Measurements from ENCODE around the gene IQSEC1. TPM values are rescaled to one million over a fixed set of nuclear protein-coding genes. Genes with fewer than 3 reads are reported as not detected.

The IQSEC1 gene
- total RNA-seq, 6 experiments from 2014 or later: 21.1 to 25.1 (median 21.9) TPM

DNA sequence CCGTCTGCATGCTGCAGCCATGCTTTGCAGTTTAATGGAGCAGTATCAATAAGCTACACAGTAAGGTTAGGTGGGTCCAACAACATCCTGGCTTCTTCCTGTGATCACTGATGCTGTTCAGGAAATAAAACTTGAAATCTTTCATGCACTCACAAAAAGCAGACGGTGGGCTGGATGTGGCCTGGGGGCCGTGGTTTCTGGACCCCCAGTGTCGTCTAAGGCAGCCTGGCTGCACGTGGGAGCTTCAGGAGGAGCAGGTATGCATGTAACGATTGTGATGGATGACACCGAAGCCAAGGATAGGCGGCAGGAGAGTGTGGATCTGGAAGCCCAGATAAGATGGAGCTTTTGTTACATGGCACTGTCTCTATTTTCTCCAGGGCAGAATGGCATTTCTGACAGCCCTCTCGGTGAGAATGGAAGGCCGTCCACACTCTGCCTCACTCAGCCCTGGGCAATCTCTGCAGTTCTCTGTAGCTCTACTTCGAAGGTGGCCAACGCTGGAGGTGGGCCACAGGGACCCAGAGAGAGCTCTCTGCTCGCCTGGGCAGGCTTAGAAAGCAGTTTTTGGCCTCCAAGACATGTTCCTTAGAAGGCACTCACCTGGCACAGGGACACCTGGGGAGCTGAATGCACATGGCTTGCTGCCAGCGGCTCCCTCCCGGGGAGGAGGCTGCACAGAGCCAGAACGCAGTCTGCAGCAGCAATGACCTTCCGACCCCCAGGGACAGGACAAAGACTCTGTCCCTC, 46.4 kb upstream of the IQSEC1 start:
- Mint-ChIP-seq H3K27ac (no peak overlapping the region), H3K36me3 (ENCODE audit: low read depth) (no peaks in the 10 kb centered on the region), H3K4me1 (ENCODE audit: low read depth) (no peaks in the 10 kb centered on the region), H3K9me3 (no peaks in the 10 kb centered on the region), H3K4me3 (no peak overlapping the region), H3K27me3 (ENCODE audit: insufficient read depth) (peaks cover 60% of the 10 kb centered on the region)
- no peak for DNase-seq
- TF ChIP-seq, protein P1, sequence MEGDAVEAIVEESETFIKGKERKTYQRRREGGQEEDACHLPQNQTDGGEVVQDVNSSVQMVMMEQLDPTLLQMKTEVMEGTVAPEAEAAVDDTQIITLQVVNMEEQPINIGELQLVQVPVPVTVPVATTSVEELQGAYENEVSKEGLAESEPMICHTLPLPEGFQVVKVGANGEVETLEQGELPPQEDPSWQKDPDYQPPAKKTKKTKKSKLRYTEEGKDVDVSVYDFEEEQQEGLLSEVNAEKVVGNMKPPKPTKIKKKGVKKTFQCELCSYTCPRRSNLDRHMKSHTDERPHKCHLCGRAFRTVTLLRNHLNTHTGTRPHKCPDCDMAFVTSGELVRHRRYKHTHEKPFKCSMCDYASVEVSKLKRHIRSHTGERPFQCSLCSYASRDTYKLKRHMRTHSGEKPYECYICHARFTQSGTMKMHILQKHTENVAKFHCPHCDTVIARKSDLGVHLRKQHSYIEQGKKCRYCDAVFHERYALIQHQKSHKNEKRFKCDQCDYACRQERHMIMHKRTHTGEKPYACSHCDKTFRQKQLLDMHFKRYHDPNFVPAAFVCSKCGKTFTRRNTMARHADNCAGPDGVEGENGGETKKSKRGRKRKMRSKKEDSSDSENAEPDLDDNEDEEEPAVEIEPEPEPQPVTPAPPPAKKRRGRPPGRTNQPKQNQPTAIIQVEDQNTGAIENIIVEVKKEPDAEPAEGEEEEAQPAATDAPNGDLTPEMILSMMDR (IDR thresholded peaks at IDR 0.05): no peak

- peaks cover 62% of the 10 kb centered on the region for H3K27me3 Mint-ChIP-seq (ENCODE audit: insufficient read depth)
- H3K27ac Mint-ChIP-seq: no peak overlapping the region
- H3K4me1 Mint-ChIP-seq (ENCODE audit: low read depth): no peaks in the 10 kb centered on the region
- H3K9me3 Mint-ChIP-seq: no peaks in the 10 kb centered on the region
- TF ChIP-seq, protein P1 (IDR thresholded peaks at IDR 0.05): no peak
- no peaks in the 10 kb centered on the region for H3K36me3 Mint-ChIP-seq (ENCODE audit: low read depth)
- no peak for DNase-seq
- no peak overlapping the region for H3K4me3 Mint-ChIP-seq
Observed at GRCh38 chr3:13116426-13116825, 43.2 kb upstream of the IQSEC1 start.

GRCh38 chr3:13115991-13116390, 42.8 kb upstream of the IQSEC1 start:
- Mint-ChIP-seq H3K9me3 (no peaks in the 10 kb centered on the region), H3K27me3 (ENCODE audit: insufficient read depth) (peaks cover 59% of the 10 kb centered on the region), H3K4me3 (no peak overlapping the region), H3K36me3 (ENCODE audit: low read depth) (no peaks in the 10 kb centered on the region), H3K4me1 (ENCODE audit: low read depth) (peaks cover under 1% of the 10 kb centered on the region), H3K27ac (no peak overlapping the region)
- DNase-seq: no peak
- TF ChIP-seq, protein P1 (IDR thresholded peaks at IDR 0.05): no peak

DNA sequence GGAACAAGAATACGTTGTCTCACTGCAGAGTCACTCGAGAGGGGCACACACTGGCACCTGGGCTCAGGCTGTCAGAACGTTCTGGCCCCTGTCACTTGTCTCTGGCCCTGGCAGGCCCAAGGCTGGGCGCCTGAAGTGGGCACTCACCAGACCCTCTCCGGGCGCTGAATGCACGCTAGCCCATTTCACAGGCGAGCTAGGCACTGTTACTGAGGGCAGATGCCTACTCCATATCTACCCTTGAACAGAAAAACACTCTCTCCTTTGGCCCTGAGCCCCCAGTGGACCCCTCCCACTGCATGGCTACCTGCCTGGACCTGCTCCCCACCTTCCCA, 42.3 kb upstream of the IQSEC1 start:
- Mint-ChIP-seq H3K4me3 (no peak overlapping the region), H3K36me3 (ENCODE audit: low read depth) (no peaks in the 10 kb centered on the region), H3K27me3 (ENCODE audit: insufficient read depth) (peaks cover 60% of the 10 kb centered on the region), H3K27ac (no peak overlapping the region), H3K4me1 (ENCODE audit: low read depth) (peaks cover 5% of the 10 kb centered on the region), H3K9me3 (no peaks in the 10 kb centered on the region)
- TF ChIP-seq, protein P1 (IDR thresholded peaks at IDR 0.05): no peak
- DNase-seq: no peak

DNA sequence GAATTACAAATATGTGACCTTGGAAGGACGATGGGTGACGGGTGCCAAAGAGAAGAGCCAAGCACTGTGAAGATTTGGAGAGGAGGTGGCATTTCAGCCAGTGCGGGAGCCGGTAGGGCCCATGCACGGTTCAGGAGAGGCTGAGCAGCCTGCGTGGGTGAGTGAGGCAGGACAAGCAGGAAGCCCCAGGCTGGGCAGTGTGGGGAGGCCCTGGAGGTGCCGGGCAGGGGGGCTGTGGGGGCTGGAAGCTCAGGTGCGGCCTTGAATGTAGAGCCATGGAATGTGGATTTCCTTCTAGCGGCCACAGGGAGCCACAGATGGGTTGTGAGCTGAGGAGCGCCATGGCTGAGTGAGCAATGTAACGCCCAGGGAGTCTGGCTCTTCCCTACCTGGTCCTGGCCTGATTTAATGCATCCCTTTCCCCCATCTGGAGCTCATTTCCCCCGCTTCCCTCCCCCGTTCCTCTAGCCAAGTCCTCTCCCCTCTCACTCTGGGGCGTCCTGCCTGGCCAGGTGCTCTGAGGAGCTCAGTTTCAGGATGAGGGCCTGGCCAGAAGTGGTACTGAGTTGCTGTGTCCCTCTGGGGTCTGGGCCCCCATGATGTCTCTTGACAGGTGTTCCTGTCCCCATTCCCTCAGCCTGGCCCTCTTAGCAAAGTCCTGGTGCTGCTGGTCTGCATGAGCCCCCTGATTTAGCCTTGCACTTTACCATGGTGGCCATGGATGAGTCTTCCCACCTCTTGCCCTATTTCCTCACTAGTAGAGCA, 41.8 kb upstream of the IQSEC1 start:
- no peaks in the 10 kb centered on the region for H3K36me3 Mint-ChIP-seq (ENCODE audit: low read depth)
- H3K27me3 Mint-ChIP-seq (ENCODE audit: insufficient read depth): peaks cover 58% of the 10 kb centered on the region
- TF ChIP-seq, protein P1 (IDR thresholded peaks at IDR 0.05): no peak
- no peak overlapping the region for H3K27ac Mint-ChIP-seq
- DNase-seq: no peak
- no peak overlapping the region for H3K4me3 Mint-ChIP-seq
- H3K4me1 Mint-ChIP-seq (ENCODE audit: low read depth): peaks cover 8% of the 10 kb centered on the region
- no peaks in the 10 kb centered on the region for H3K9me3 Mint-ChIP-seq

All from HFFc6 (cell line).